GM21576 (cell line): Measurements from ENCODE around the gene AAGAB.

Experiments
- ATAC-seq: cut with Tn5 transposase; IDR thresholded peaks from one replicate; pipeline ENCODE4 v1.9.1; 2021; ENCODE audit warnings: mild to moderate bottlenecking, moderate library complexity; ENCODE audit not compliant: unreplicated experiment

The AAGAB gene

DNA sequence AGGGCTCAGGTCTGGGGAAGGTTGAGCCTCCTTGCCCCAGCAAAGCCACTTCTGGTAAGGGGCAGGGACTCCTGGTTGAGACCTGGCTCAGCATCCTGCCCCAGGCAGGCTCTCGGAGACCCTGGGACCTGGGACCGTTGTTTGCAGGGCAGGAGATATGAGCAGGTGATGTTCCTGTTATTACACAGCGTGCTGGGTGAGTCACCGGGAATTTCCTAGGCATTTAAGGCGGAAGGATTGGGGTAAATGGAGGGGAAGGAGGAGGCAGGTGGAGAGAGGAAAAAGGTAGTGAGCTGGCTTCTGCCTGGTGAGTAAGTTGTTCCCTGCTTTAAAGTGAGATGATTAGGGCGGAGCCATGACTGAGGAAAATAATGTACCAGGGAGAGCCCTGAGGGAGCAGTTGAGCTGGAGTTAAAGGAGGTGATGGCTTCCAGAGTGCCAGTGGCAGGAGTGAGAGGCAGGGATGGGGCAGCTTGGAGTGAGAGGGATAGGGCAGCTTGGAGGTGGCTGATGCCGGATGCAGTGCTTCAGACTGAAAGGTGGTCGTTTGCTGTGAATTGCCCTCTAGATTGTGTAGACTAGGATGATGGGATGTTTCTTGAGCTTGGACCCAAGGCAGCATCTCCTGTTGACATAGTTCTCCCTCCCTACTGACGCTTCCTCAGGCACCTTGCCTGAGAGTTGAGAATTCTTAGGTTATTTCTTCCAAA lies 79.4 kb downstream of the AAGAB start:
- no peak for ATAC-seq

DNA sequence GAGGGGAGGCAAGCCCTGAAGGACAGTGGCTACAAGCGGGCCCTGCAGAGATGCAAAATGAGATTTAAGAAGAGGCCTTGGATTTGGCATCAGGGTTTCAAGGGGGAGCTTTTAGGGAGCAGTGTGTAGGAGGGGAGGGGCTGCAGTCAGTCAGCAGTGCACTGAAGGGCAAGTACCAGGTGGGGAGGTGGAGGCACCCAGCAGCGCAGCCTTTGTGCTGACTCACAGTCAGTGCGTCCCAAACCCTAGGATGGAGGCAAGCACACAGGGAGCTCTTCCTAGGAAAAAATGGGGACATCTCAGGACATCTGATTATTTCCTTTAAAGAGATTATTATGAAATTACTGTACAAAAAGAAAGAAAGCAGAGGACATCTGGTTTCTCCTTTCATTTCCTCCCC lies 80.0 kb downstream of the AAGAB start:
- ATAC-seq = no peak

DNA sequence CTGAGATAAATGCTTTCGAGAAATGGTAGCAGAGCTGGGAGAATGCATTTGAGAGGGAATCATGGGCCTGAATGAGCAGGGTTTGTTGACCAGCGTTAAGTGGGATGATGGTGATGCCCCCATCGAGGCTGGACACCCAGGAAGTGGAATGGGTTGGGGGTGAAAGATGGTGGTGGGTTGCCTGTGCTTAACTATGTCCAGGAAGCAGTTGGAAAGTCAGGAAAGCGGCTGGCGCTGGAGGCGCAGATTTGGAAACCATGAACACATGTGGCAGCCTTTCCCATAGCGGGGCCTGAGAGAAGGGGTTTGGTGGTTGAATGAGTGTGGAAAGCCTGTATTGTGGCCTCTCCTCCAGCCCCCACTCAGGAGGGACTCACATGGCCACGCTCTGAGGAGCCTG lies 80.7 kb downstream of the AAGAB start:
- no peak for ATAC-seq

DNA sequence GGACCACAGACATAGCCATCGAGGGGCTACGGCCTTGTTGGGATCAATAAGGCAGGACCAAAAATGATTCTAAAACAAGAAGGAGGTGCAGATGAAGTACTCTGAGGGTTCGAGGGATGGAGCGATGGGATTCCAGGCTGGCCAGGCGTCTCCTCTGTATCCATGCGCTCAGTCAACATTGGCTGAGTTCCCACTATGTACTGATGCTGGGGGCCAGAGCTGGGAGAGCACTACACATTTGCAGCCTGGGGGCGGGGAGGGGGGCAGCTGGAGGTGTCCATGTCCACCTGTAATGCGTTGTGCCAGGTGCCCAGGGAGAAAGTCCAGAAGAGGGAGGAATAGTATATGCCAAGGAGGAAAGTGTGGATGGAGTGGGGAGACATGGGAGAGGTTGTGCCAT lies 81.5 kb downstream of the AAGAB start:
- ATAC-seq = no peak

DNA sequence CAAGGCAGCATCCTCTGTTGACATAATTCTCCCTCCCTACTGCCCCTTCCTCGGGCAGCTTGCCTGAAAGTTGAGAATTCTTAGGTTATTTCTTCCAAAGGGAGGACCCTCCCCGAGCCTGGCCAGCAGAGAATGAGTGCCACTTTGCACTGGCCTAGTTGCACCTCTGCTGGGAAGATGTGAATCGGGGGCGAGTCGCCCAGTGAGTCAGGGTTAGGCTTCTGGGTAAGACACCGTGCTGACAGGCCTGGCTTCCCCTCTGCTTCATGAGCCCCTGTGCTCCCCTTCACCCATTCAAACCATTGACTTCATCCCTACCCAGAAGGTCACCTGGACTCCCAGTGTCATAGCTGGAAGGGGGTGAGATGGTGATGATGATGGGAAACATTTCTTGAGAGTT lies 82.3 kb downstream of the AAGAB start:
- no peak for ATAC-seq

DNA sequence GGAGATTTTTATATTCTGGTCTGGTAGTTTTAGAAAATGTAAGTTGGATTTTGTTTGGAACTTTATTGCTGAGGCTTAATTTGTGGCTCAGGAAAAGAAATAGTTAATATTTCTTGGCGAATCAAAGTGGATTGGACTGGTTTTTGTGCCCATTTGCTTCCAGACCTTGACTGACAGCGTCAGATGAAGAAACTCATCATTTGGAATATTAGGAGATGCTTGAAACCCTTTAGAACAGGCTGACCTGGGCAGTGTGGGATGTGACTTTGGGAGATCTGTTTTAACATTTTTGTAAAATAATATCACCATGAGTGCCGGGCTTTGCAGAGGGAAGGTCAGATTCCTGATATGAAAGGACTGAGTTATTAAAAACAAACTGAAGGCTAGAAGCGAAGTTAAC lies 83.0 kb downstream of the AAGAB start:
- no peak for ATAC-seq

DNA sequence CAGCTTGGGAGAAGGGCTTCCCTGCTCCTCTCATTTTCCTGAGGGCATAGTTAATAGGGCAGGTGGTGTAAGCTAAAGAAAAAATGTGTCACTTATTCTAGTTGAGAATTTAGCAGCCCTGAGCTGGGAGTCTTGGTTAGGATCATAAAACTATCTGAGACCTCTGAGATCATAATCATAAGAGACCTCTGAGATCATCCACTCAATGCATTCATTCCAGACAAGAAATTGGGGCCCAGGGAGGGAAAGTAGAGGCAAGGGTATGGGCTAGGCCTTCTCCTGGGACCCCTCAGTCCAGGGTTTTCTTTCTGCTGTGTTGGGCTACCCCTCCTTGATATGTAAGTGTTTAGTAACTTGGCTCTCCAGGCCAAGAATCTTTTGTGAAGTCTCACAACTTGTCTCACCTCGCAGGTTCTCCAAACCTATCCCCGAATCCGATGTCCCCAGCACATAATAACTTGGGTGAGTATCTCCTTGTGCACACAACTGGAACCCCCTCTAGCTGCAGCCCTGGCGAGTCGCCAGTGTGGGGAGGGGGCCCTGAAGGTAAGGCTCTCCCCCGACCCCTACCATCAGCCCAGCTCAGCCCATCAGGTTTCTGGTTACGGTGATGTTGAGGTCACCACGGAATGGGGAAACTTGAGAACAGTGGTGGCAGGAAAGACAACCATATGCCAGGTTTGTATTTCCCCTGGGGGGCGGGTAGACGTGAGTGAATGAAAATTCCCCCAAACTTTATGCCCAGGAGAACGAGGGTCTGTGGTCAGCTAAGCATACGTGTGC lies 84.1 kb downstream of the AAGAB start:
- no peak for ATAC-seq

DNA sequence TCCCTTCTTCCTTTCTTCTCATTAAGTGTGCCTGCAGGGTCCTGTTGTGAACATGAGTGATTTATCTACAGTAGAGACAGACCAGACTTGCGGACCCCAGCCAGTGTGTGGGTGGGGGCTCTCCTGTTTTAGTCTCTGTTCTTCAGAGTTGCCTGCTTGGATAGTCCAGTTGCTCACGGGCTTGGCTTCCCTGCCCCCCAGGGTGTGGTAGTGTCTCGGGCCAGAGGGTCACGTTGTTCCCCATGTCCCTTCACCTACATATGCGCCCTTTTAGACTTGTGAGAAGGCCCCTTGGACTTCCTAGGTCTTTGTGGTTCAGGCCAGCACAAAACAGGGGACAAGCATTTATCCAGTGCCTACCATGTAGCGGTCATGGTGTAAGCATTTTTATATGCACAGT lies 85.8 kb downstream of the AAGAB start:
- ATAC-seq = no peak

DNA sequence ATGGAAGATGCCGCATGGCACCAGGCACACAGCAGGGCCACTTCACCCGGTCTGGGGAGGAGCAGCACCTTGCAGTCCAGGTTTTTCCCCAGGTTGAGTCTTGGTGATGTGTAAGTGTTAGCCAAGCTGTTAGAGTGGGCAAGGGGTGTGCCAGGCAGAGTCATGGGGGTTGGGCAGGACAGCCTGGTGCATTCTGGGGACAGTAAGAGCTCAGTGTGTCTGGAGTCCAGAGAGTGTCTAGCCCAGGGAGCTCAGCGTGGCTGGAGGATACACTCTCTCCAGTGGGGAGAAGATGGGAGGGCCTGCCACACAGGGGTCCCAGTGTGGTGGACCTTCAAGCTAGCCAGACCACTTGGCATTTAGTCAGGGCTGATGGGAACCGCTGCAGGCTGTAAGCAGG lies 87.4 kb downstream of the AAGAB start:
- ATAC-seq = no peak

DNA sequence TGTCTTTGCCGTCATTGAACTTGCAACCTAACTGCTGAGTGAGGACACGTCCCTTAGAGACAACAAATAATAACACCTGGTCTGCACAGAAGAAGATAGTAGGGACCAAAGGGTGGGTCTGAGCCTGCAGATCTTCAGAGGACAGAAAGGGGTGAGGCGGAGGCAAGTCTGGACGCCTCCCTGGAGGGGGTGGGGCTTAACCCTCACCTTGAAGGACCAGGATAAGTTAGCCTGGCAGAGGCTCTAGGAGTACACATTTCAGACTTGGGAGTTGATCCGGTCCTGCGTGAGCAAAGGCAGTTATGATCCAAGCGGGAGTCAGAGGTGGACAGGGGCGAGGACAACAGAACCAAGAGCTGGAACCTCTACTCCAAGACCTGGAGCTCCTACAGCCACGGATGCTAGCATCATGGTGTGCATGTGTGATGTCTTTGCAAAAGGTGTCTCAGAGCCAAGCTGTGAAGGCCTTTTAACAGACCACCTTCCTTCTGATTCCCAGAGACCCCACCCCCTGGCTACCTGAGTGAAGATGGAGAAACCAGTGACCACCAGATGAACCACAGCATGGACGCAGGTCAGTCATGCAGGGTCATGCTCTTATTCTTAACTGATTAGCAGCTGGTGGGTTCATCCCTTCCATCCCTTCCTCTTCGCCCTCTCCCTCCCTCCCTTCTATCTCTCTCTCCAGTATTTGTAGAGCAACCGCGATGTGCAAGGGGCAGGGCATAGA lies 88.0 kb downstream of the AAGAB start:
- no peak for ATAC-seq

DNA sequence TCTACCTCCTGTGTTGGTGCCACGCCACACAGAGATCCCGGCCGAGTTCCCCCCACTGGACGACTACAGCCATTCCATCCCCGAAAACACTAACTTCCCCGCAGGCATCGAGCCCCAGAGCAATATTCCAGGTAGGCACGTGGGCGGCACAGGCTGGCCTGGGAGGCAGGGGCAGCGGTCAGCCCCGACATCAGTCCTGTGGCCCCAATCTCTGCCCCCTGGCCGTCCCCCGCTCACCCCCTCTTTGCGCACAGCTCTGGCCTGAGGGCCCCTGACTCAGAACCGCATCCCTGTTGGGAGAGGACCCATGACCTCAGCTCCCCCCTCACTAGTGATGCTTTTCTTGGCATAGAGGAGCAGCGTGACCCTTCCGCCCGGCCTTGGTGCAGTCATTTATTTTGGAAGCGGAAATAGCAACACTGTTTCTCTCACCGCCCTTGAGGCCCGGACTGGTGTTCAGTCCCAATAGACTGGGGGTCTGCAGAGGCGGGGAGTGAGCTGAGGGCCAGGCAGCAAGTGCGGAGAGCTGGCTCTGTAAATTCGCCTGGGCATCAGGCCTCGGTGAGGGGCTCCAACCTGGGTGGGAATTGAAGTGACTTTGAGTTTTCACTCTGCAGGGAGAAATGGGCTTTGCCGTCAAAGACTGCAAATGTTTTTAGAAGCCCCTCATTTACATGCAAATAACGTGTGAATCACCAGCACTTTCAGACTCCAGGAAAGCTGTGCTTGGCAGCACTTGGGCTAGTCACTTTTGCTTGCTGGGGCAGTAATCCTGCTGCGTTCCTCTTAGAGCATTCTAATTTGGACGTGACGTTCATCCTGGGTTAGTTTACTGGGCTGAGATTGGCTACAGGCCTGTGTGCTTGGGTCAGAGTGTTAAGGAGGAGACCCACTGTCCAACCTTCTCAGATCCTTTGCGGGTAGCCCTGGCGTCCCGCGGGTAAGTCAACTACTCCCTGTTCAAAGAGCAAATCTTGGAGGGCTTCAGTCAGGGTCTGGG lies 88.9 kb downstream of the AAGAB start:
- no peak for ATAC-seq

DNA sequence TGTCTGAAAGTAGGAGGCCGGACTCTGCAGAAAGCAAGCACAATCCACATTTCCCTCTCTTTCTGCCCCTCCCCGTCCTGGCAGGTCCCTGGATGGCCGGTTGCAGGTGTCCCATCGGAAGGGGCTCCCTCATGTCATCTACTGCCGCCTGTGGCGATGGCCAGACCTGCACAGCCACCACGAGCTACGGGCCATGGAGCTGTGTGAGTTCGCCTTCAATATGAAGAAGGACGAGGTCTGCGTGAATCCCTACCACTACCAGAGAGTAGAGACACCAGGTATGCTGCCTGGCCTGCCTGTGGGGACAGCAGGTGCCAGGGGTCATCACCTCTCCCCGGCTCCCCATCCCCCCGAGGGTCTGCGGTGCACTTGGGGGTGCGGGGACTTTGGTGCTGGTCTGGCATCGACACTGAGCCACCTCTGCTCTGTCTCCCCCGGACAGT lies 89.6 kb downstream of the AAGAB start:
- ATAC-seq = no peak

DNA sequence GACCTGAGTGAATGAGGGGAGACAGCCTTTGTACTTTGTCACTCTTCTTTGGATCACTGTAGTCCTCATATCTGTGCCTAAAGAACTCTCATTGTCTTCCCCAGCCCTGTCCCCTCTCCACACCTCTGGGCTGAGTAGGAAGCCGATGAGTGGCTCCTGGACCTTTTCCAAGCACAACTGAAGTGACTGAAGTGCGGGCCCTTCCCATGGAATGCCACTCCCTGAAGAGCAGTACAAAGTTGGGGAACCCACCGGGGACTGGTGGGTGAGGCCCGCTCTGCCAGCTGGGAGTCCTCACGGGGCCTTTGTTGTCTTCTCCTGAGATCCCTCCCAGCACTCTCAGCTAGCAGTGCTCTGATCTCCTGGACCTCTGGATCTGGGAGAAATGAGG lies 90.1 kb downstream of the AAGAB start:
- ATAC-seq = no peak

DNA sequence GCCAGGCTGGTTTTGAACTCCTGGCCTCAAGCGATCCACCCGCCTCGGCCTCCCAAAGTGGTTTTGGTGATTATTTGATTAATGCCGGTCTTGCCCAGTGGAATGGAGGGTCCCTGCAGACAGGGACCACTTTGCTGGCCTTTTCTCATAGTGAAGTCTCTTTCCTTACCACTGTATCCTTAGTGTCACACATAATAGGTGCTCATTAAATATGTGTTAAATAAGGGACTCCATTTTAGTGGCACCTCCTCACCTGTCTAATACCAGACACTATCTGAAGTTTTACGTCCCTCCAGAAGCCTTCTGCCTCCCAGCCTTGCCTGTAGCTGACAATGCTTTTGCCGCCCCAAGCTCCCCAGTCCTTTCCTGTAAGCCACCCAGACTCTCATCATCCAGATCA lies 91.3 kb downstream of the AAGAB start:
- no peak for ATAC-seq

DNA sequence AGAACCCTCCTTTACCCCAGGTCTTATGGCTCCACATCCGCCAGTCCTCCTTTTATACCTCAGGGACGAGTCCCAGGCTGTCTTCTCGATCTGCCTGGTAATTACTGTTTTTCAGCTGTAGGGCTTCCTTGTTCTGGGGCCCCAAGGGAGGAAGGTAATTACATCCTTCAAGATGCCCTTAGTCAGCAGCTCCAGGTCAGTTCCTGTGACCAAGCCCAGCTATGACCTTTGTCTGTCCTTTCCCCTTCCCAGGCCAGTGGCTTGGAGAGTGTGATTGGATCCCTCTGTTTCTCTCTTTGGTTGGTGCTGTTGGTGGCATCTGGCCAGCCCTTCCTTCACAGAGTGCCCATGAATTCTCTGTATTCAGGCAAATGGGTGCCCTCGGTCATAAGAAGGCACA lies 92.6 kb downstream of the AAGAB start:
- ATAC-seq = no peak

DNA sequence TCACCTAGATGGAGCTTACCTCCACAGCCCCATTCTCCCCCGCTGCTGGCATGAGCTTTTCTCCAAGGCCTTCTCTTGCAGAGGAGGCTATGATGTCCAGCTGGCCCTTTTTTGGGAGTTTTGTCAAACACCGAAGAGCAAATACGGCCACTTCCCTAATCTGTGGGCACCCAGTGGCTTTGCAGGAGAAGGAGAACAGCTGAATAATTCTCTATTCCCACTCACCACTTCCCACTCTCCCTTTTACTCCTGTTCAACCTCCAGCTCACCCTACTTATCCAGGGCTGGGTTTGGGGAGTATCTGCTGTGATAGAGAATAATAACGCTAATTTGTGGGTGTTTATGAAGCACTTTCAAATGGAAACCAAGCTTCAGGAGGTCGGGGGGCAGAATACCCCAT lies 93.0 kb downstream of the AAGAB start:
- no peak for ATAC-seq

DNA sequence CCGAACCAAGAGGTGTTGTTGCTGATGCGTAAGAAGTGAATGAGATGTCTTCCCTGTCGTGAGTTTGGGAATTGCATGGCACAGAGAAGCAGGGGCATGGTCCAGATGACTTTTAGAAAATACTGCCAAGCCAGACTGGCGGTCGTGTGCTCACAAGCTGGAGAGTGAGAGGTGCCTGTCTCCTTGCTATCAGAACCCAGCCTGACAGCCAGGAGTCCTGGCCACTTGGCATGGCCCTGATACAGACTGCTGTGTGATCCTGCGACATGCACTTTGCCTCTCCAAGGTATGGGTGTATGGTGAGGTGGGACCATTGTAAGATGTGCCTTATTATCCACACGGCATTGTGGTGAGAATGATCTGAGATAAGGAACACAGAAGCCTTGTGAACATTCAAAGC lies 96.1 kb downstream of the AAGAB start:
- ATAC-seq = no peak

DNA sequence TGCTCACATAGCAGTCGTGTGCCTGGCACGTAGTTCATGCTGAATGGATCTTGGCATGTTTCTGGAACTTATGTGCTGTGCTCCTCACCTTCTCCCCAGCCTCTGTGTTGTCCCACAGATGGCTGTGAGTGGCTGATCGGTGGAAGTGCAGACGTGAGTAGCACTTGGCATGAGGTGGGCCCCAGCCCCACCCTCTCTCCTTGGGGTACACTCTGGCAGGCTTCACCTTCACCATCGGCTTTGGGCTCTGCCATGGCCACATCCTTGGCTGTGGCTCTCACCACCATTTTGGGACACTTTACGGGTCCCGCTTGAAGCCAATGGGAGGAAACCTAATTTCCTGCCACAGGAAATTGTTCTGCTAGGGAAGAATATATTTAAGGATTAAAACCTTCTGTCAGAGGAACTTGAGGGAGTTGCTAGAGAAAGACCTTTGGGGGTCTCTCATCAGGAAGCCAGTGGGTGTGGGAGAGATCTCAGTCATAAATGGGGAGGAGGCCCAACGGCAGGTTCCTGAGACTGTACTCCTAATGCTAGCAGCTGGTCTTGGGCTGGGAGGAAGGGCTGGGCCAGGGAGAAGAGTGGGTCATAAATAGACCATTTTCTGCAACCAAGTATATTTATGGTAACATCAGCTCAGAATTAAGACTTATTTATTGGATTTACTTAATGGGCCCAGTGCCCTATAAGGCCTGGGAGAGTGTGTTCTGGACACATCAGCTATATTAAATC lies 96.8 kb downstream of the AAGAB start:
- no peak for ATAC-seq

DNA sequence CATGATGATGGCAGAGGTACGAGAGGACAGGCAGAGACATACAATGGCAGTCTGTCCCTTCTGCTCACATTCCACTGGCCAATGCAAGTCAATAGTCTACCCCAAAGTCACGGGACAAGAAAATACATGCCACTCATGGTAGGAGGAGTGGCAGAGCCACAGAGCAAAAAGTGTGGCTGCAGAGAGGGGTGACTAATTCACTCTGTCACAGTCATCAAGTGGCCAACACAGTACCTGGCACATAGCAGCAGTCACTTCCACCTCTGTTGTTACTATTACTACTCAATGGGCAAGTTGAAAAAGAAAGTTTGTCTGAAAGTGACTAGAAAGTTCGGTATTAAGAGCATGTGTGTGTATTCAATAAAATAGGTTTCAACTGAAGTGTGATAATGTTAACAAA lies 97.6 kb downstream of the AAGAB start:
- ATAC-seq = no peak

DNA sequence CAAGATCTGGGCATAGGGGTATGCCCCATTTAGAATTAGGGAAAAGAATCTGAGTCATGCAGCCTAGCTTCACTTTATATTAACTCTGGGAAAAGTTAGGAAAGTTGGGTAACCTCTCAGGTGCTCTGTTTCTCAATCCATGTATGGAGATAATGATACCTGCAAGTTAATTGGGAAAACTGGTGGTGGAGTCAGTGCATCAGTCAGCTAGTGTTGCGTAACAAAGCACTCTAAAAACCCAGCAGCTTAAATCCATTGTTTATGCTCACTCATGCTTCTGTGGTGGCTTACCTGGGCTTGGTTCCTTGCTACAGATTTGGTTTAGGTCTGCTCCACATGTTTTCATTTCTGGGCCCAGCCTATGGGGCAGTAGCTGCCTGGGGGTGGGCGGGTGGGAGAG lies 98.0 kb downstream of the AAGAB start:
- ATAC-seq = no peak
